GM12878 (cell line): ENCODE results near the gene HID1. TPM values are rescaled to one million over a fixed set of nuclear protein-coding genes. Genes with fewer than 3 reads are reported as not detected.

Experiments
- ATAC-seq: fragments of 200-7000 bp; cut with Tn5 transposase; 3 replicates; pipeline ENCODE4 v1.9.1; 2020; ENCODE audit warnings: mild to moderate bottlenecking, moderate library complexity
- BruUV-seq: library from RNA; stranded (reverse); fragments of 400-500 nt; replicated peaks from 2 replicates; lab custom pipeline; 2021; lab: Mats Ljungman, UMichigan
- CTCF ChIA-PET: fragments of 300-600 bp; sonication (Branson Sonifier 250); formaldehyde crosslinking; extraction: SDS; loops from one replicate; lab custom pipeline; 2021; ENCODE audit warnings: inconsistent platforms; lab: Yijun Ruan, JAX
- POLR2A ChIA-PET: fragments of 350-600 bp; formaldehyde crosslinking; extraction: SDS; loops from one replicate; lab custom pipeline; 2021; ENCODE audit warnings: inconsistent platforms; lab: Charles Lee
- RAD21 ChIA-PET: fragments of 300-600 bp; sonication (Branson Sonifier 250); formaldehyde crosslinking; loops from one replicate; lab custom pipeline; 2023; ENCODE audit warnings: antibody characterized with exemption; ENCODE audit not compliant: unreplicated experiment; lab: Charles Lee
- SMC1A ChIA-PET: fragments of 300-600 bp; sonication (Branson Sonifier 250); formaldehyde crosslinking; loops from one replicate; lab custom pipeline; 2023; ENCODE audit not compliant: unreplicated experiment, uncharacterized antibody; lab: Charles Lee
- DNase-seq: peaks from one replicate; pipeline ENCODE4 v3.0.0-alpha.2; 2011; ENCODE audit warnings: low read depth, low spot score
- FAIRE-seq: peaks from 3 replicates; lab custom pipeline; 2011; peaks lifted over from hg19 to GRCh38; lab: Jason Lieb, UNC
- H2AFZ ChIP-seq: 2 replicates; pipeline ENCODE4 v1.6.0; 2011; ENCODE audit warnings: low read depth, low read length, control low read depth; ENCODE audit not compliant: control insufficient read depth
- H3K27ac ChIP-seq: 2 replicates; pipeline ENCODE4 v1.5.1; 2011; ENCODE audit warnings: control low read depth; ENCODE audit not compliant: control insufficient read depth, insufficient read depth
- H3K27me3 ChIP-seq, 2 experiments: replicated peaks in 1 of 2; 2 replicates each; pipeline versions ENCODE4 v1.6.0 to v1.6.1; 2011; ENCODE audit warnings: low read length in 1 of 2; ENCODE audit not compliant: control insufficient read depth in 2 of 2, insufficient read depth in 2 of 2
- H3K36me3 ChIP-seq, 2 experiments: 2 replicates each; pipeline ENCODE4 v1.5.1; 2011; ENCODE audit warnings: low read length in 1 of 2; ENCODE audit not compliant: control insufficient read depth in 2 of 2, insufficient read depth in 2 of 2
- H3K4me1 ChIP-seq: 2 replicates; pipeline ENCODE4 v1.6.1; 2011; ENCODE audit warnings: mild to moderate bottlenecking, low read length, moderate library complexity, mixed read lengths; ENCODE audit not compliant: control insufficient read depth, insufficient read depth
- H3K4me2 ChIP-seq: 2 replicates; pipeline ENCODE4 v1.6.0; 2011; ENCODE audit warnings: control low read depth; ENCODE audit not compliant: control insufficient read depth, insufficient read depth
- H3K4me3 ChIP-seq: fragments of 200-600 bp; sonication (generic); 2 replicates; pipeline ENCODE4 v1.5.1; 2016
- H3K79me2 ChIP-seq: 2 replicates; pipeline ENCODE4 v1.6.0; 2011; ENCODE audit warnings: low read length; ENCODE audit not compliant: control insufficient read depth, insufficient read depth
- H3K9ac ChIP-seq: 2 replicates; pipeline ENCODE4 v1.8.0; 2011; ENCODE audit warnings: low read length, control low read depth, mixed read lengths; ENCODE audit not compliant: control insufficient read depth, insufficient read depth
- H3K9me3 ChIP-seq: replicated peaks from 3 replicates; pipeline ENCODE4 v1.5.1; 2011; ENCODE audit warnings: mild to moderate bottlenecking, low read length; ENCODE audit not compliant: control insufficient read depth, insufficient read depth
- H4K20me1 ChIP-seq: 2 replicates; pipeline ENCODE4 v1.6.0; 2011; ENCODE audit not compliant: control insufficient read depth, insufficient read depth
- BHLHE40 ChIP-seq, 2 experiments: fragments of 450-650 bp in 1 of 2; IDR thresholded peaks; 2 replicates each; pipeline ENCODE4 v1.6.1; 2011 to 2017; ENCODE audit warnings: low read depth in 2 of 2, borderline replicate concordance in 1 of 2, improper control_type of control experiment in 1 of 2, low read length in 1 of 2, mild to moderate bottlenecking in 1 of 2
- CHD2 ChIP-seq: IDR thresholded peaks from 2 replicates; pipeline ENCODE4 v1.6.1; 2011; ENCODE audit warnings: low read depth, low read length, improper control_type of control experiment, borderline replicate concordance
- ETV6 ChIP-seq, 2 experiments: fragments of 450-650 bp in 1 of 2; IDR thresholded peaks in 1 of 2; conservative IDR thresholded peaks in 1 of 2; 2 replicates each; pipeline ENCODE4 v1.6.1; 2014; ENCODE audit warnings: antibody characterized with exemption in 1 of 2, borderline replicate concordance in 1 of 2, low read depth in 1 of 2, mild to moderate bottlenecking in 1 of 2, moderate library complexity in 1 of 2
- IRF5 ChIP-seq: fragments of 450-650 bp; IDR thresholded peaks from 2 replicates; pipeline ENCODE4 v1.6.1; 2017; ENCODE audit warnings: borderline replicate concordance
- STAT3 ChIP-seq: IDR thresholded peaks from 2 replicates; pipeline ENCODE4 v1.6.1; 2011; ENCODE audit warnings: low read depth, low read length, improper control_type of control experiment
- SUPT20H ChIP-seq: IDR thresholded peaks from 2 replicates; pipeline ENCODE4 v1.6.1; 2011; ENCODE audit warnings: low read depth, mild to moderate bottlenecking, low read length, moderate library complexity, borderline replicate concordance; ENCODE audit not compliant: control insufficient read depth
- YY1 ChIP-seq: IDR thresholded peaks from 2 replicates; pipeline ENCODE4 v1.6.1; 2011; ENCODE audit warnings: low read depth, mild to moderate bottlenecking, low read length
- ZNF24 ChIP-seq: fragments of 450-650 bp; IDR thresholded peaks from 2 replicates; pipeline ENCODE4 v1.6.1; 2017; ENCODE audit warnings: antibody characterized with exemption, mild to moderate bottlenecking
- ZSCAN29 ChIP-seq: fragments of 450-650 bp; IDR thresholded peaks from 2 replicates; pipeline ENCODE4 v1.6.1; 2017; ENCODE audit warnings: mild to moderate bottlenecking, moderate library complexity
- WGBS: methylation state at CpG from one replicate; pipeline ENCODE4 v1.1.6; 2016; ENCODE audit warnings: low lambda C conversion rate; ENCODE audit not compliant: insufficient replicate concordance, insufficient coverage; ENCODE audit errors: missing lambda C conversion rate; 5-methylcytosine and 5-hydroxymethylcytosine counted together
- in situ Hi-C: fragments of 300-500 bp; cut with MboI; formaldehyde crosslinking; loops from 9 replicates; pipeline ENCODE4 v1.14.3; 2018; ENCODE audit warnings: mixed read lengths
- intact Hi-C: fragments of 100-400 bp; cut with micrococcal nuclease; formaldehyde crosslinking; loops from one replicate; pipeline ENCODE4 v1.14.2; 2022; ENCODE audit not compliant: unreplicated experiment
- polyA plus RNA-seq, 11 experiments: library from polyadenylated mRNA; depleted of rRNA in 4 of 11; unstranded in 6 of 11; stranded (reverse) in 5 of 11; fragments of >200 nt; fragmentation: Nextera tagmentation in 4 of 11; fragmentation: Illumina TruSeq in 1 of 11; extraction: Ambion mirVana in 4 of 11; extraction: Trizol in 1 of 11; gene quantifications; 1 replicate in 1 of 11; 2 replicates in 10 of 11; pipeline versions ENCODE4 v1.2.1 to v1.2.3, GENCODE V29; 2011 to 2016; ENCODE audit warnings: inconsistent platforms in 2 of 11, missing spikeins in 2 of 11, low read depth in 1 of 11
- total RNA-seq, 4 experiments: library from RNA; depleted of rRNA in 3 of 4; stranded (reverse); fragments of >200 nt in 3 of 4; fragmentation: Illumina TruSeq in 1 of 4; extraction: Trizol in 1 of 4; gene quantifications; 2 replicates each; pipeline versions ENCODE4 v1.2.1 to v1.2.3, GENCODE V29; 2013 to 2021

The HID1 gene
- total and polyA plus RNA-seq, 10 of the 15 experiments (the other 5 are each of a cell fraction or from before 2014, with no cell fraction given), result 0.04 to 0.77 (median 0.32) TPM; not detected in 2

GRCh38 chr17:74921026-74921681, 51.4 kb downstream of the HID1 start (continued):
- TF ChIP-seq STAT3 (no peak), ZSCAN29 (no peak), CHD2 (no peak), ZNF24 (no peak), IRF5 (no peak), YY1 (no peak), ETV6 (conservative IDR thresholded peaks at IDR 0.05 in 1 of 2, IDR thresholded peaks at IDR 0.05 in 1 of 2; ENCODE audit: borderline replicate concordance in 1 of 2, low read depth in 1 of 2) (no peak)

GRCh38 chr17:74920642-74921025, 51.9 kb downstream of the HID1 start:
- H3K27me3 ChIP-seq, result peaks cover 11 to 16% of the 10 kb centered on the region in 2 experiments
- FAIRE-seq, result no peak
- H2AFZ ChIP-seq, result no peak overlapping the region
- no peaks in the 10 kb centered on the region for H3K36me3 ChIP-seq
- POLR2A ChIA-PET, result interaction anchor here (0.7 kb wide), 1 partner anchor 47 kb away, joined by 3 read pairs; no protein-coding TSS in a partner anchor
- no peaks in the 10 kb centered on the region for H3K9me3 ChIP-seq
- no peaks in the 10 kb centered on the region for H3K79me2 ChIP-seq
- H3K9ac ChIP-seq, result no peak overlapping the region
- no peak for TF ChIP-seq BHLHE40 (IDR thresholded peaks at IDR 0.05; ENCODE audit: borderline replicate concordance in 1 of 2, low read depth in 2 of 2, low read length in 1 of 2)
- no peak for TF ChIP-seq IRF5
- TF ChIP-seq SUPT20H, result no peak
- TF ChIP-seq, all 136 proteins: peak for 0
- no TSS peak for BruUV-seq
- Histone ChIP-seq H3K4me3 (no peak overlapping the region), H4K20me1 (no peaks in the 10 kb centered on the region), H3K27ac (no peak overlapping the region), H3K4me1 (no peaks in the 10 kb centered on the region), H3K4me2 (no peak overlapping the region)
- CTCF ChIA-PET, result interaction anchor here (12.6 kb wide), 1 partner anchor 37 kb away, joined by 274 read pairs; no protein-coding TSS in a partner anchor
- DNase-seq (no peak), ATAC-seq (no peak)
- RAD21 ChIA-PET, result interaction anchor here (0.7 to 8.1 kb wide), 4 partner anchors 8 to 280 kb away, joined by 3 to 73 read pairs (median 4); no protein-coding TSS in a partner anchor
- in situ Hi-C loops, result loop anchor here (5.0 kb wide), 1 partner anchor 37 kb away; no protein-coding TSS in a partner anchor
- SMC1A ChIA-PET, result interaction anchor here (0.5 to 3.0 kb wide), 3 partner anchors 37 to 1437 kb away, joined by 3 to 10 read pairs (median 5); no protein-coding TSS in a partner anchor
- whole genome bisulfite sequencing, result 10% methylated on average over 6 of the region's 6 CpGs
- intact Hi-C loops, result no loop called here
